Amygdala (tissue), 56 donors: ENCODE results near the gene ACTBL2.

ENCODE experiments used
- DNase-seq, 56 donors: peaks; one replicate each; lab custom pipeline; 2025; lab: John Stamatoyannopoulos, UW

Gene ACTBL2

DNA sequence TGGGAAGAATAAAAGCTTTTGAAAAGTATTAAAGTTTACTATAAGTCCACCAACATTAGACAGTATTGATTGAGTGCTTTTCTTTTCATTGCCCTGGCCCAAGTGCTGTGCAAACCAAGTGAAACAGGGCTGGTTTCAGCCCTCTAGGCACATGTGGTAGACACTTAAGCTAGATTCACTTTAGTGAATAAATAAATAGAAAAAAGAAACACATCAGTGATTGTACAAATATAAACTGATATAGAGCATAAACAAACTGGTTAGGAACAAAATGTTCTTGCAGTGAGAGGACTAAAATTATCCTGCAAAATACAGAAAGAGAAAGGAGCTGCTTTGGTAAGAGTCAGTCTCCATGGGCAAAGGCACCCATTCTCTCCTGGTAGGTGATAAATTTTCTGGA, 29.7 kb downstream of the ACTBL2 start:
- no peak for DNase-seq

GRCh38 chr5:57450991-57451876, 31.4 kb downstream of the ACTBL2 start:
- DNase-seq, result no peak

DNA sequence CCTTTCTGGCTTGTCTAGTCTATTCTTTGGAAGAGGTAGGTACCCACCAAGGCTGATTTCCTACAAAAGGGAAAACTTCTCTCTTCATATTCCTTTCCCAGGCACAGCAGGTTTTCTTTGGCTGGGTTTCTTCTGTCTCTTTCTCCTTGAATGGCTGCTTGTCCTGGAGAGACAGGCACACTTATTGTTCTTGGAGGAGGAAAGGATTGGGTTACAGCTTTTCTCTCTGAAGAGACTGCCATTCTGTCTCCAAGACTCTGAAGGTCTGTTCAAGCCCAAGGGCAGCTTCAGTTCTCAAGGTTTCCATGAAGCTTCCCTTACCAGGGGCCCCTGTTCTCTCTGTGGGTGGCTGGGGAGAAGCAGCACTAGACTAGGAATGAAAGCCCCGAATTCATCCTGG, 33.9 kb downstream of the ACTBL2 start:
- no peak for DNase-seq

- DNase-seq, result no peak
These were observed 34.3 kb downstream of the ACTBL2 start for GRCh38 chr5:57448287-57448686.

GRCh38 chr5:57447658-57448057, 35.0 kb downstream of the ACTBL2 start:
- DNase-seq, result no peak

DNA sequence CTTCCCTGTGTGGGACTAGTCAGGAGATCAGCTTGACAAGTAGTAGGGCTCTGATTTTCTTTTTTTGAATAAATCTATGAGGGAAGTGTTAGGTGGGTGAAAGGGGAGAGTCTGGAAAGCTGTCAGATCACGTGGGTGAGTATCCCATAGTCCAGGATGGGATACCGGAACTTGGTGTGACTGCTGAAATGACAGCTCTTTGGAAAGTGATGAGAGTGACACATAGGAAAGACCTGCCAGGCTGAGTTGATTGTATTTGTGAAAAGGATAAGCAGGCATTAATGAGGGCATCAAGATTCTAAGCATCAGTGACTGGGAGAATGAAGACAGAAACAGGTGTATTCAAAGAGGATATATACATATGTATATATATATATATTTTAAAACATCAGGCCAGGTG, 35.6 kb downstream of the ACTBL2 start:
- DNase-seq, result no peak

- no peak for DNase-seq
These were observed 36.9 kb downstream of the ACTBL2 start for GRCh38 chr5:57445705-57446037.

DNA sequence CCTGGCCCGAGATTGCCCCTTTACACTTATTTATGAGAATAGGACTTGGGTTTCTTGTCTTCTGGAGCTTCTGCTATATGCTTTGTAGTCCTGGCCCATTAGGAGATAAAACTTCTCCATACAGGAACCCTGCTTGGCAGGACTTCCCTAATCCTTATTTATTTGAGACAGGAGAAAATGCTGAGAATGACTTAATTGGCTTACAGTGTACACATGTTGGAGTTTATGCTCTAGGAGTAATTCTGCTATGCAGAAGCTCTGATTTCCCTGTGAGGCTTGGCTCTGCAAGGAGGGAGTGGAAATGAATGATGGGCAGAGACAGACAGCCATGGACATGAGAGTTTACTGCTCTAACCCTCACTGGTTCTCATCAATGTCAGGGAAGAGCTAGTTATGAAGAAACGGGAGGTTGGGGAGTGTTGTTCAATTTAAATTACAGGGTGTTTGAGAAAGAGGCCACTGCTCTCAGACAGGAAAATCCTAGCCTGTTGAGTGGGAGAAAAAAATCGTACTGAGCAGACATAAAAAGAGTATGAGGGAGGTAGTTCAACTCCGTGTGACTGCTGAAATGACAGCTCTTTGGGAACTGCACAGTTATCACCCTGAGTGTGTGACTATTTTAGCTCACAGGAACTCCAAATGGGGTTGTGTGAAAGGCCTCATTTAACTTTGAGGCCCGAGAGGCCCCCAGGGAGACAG, 37.5 kb downstream of the ACTBL2 start:
- DNase-seq, result no peak

- DNase-seq, result no peak
These were observed 40.4 kb downstream of the ACTBL2 start for GRCh38 chr5:57442080-57442839.

DNA sequence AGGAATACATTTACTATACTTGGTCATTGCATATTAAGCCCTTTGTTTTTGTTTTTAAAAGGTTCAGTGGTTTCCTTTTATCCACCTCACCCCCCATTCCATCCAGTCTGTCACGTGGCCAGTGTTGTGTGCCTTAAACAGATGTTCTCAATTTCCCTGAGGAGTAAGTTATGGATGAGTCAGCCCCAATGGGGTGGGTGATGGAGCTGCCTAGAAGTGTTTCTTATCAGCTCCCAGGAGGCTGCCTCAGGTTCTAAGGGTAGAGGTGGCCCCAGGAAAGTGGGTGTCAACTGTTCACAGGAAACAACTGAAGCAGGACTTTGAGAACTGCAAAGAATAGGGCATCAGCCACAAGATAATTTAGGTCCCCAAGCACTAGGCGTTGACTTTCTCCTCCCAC, 41.1 kb downstream of the ACTBL2 start:
- DNase-seq, result no peak

GRCh38 chr5:57439601-57440000, 43.0 kb downstream of the ACTBL2 start:
- no peak for DNase-seq

DNA sequence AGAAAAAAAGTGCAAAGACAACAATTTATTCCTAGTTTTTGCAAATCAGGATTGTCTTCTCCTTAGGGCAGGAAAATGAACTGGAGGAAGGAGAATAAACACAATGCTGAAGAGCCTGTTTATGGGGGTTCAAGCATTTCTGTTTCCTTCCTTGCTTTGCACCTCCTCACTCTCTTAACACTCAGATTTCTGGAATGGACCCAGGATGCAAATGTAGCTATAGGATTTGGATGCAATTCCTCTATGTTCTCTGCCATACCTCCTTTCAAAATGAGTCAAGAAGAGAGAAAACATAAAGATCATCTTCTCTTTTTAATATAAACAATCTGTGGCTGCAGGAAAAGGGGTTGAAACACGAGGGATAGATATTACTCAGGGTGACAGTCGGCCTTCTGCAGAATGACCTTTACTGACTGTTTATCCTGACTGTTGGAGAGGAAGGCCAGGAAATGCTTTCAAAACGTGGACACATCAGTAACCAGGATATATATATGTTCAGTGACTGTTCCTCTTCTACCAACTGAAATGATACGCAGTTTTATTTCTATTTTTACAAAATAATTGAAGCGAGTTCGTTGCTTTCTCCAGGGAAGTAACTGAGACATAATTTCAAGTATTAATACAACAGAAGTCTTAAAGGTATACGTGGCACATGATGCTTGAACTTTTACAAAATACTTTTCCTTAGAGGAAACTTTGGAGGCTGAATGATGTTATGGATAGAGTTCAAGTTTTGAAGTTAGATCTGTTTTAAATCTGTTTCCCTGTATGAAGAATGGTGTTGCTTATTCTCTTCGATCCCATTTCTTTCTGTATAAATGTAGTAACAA, 44.4 kb downstream of the ACTBL2 start:
- DNase-seq, result no peak

GRCh38 chr5:57436586-57436985, 46.0 kb downstream of the ACTBL2 start:
- no peak for DNase-seq

DNA sequence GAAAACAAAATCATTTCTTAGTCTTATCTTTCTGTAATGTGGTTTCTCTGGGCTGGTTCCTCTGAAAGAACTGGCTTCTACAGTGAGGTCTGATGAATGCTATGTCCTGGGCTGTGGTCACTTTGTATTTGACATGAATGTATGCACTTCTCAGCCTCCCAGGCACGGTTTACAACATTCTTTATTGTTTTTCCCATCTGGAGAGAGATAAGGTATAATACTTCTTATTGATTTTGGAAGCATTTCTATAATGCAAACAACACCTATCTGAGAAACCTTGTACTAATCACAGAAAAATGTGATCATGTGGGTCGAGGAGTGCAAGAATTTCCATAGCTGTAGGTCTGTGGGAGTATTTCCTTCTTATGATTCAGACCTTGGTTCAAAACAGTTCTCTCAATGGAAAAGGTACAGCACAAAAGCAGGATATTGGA, 46.9 kb downstream of the ACTBL2 start:
- no peak for DNase-seq

- DNase-seq, result no peak
These were observed 47.9 kb downstream of the ACTBL2 start for GRCh38 chr5:57434683-57435082.

DNA sequence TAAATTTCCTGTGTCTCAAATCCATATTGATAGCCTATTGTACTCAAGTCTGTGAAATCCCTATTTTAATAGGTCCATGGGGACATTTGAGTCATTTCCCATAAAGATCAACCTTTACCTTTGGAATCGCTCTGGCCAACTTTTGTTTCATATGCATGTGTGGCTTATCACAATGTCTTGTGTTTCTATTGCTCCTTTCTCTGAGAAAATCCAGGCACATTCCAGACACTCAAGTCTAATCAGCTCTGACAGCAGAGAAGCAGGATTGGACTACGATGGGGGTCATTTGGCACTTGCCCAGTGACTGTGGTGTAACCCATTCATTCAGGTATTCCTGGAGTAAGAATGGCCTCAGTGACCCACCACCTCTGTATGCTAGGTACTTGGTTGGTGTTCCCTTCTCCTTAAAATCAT, 48.4 kb downstream of the ACTBL2 start:
- no peak for DNase-seq

DNA sequence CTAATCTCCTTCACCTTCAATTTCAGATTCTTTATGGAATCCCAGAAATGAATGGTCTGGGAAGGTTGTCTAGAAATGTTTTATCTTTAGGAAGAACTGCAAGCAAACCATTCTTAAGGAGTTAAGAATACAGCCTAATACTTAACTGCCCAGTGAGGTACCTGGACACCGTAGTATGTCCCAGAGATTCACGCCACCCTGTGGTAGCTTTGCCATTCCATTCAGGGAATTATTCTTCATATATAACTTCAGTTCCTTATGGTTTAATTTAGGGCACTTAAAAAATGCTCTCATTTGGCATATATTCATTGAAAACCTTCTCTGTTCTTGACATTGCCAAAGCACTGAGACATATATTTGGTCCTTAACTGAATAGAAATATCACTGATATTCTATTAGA, 49.7 kb downstream of the ACTBL2 start:
- DNase-seq, result no peak

DNA sequence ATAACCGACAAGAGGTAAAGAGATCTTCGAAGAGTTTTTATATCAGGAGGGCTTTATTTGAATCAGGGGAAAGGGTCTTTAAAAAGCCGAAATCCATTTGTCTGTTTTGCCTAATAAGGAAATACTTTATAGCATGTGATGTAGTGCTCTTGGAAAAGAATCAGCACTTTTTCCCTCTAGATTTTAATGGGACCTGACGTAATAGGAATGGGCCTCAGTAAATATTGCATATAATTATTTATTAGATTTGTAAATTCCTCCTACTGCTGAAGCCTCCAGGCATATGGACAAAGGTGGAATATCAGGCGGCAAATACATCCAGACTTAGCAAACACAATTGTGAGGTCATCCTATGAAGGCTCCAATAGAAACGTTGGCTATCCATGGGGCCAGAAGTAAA, 50.9 kb downstream of the ACTBL2 start:
- DNase-seq, result no peak
